Upper lobe of left lung (tissue), 4 donors: Measurements from ENCODE around the gene FAM168A.

ENCODE experiments used
- CTCF ChIP-seq, 6 experiments: fragments of 450-650 bp in 4 of 6; fragments of 200-600 bp in 2 of 6; sonication (generic) in 2 of 6; IDR thresholded peaks; one replicate each; pipeline ENCODE4 v1.5.1; 2016 to 2019; ENCODE audit warnings: antibody characterized with exemption in 6 of 6
- EP300 ChIP-seq, 4 donors: sonication (generic); formaldehyde crosslinking; IDR thresholded peaks; one replicate each; pipeline ENCODE4 v1.5.1; 2017; ENCODE audit warnings: antibody characterized with exemption in 4 of 4, control low read depth in 2 of 4
- POLR2A ChIP-seq, 4 donors: fragments of 450-650 bp; IDR thresholded peaks; one replicate each; pipeline ENCODE4 v1.5.1; 2016 to 2017; ENCODE audit warnings: antibody characterized with exemption in 4 of 4, mild to moderate bottlenecking in 2 of 4
- POLR2AphosphoS5 ChIP-seq, 2 donors: sonication (generic); formaldehyde crosslinking; IDR thresholded peaks; one replicate each; pipeline ENCODE4 v1.5.1; 2017; ENCODE audit warnings: antibody characterized with exemption in 2 of 2

GRCh38 chr11:73410627-73411026, 187.3 kb downstream of the FAM168A start:
- TF ChIP-seq POLR2A (IDR thresholded peaks at IDR 0.05) (no peak), CTCF (IDR thresholded peaks at IDR 0.05) (no peak), EP300 (IDR thresholded peaks at IDR 0.05) (no peak), POLR2AphosphoS5 (IDR thresholded peaks at IDR 0.05) (no peak)
